Epithelial cell of alveolus of lung (primary cell): ENCODE results near the gene RABL3. TPM values are rescaled to one million over a fixed set of nuclear protein-coding genes. Genes with fewer than 3 reads are reported as not detected.

Source experiments
- total RNA-seq: library from RNA; depleted of rRNA; stranded (reverse); fragments of >200 nt; gene quantifications from 2 replicates; pipeline ENCODE4 v1.2.1, GENCODE V29; 2015

Gene RABL3
- total RNA-seq: 10.1 and 10.9 TPM in 2 replicates

DNA sequence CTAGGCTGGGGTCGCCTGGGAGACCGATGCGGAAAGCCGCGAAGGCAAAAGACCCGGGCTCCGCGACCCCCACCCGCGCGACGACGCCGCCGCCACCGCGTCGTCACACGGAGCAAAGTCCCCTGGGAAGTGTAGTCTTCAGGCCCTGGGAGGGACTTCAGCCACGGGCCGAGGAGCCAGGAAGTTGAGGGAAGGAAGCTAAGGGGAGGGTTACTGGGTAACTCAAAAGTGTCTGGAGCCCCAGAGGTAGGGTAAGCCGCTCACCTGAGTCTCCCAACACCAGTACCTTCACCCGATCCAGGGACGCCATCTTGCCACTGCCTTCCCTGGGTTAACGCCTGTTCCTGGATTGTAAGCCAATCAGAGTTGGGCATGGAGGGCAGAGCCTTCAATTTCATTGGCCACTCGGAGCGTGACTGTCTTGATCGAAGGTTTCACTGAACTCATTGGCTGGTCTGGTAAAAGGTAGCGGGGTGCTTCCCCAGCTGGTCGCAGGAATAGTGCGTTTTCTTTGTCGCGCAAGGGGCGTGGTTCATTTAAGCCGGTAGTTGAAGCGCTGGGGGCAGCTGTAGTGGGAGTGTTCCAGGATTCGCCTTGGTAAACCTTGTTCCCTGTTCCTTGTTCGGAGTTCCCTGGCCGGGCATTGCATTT is at the start of gene RABL3, which contains the start of gene GTF2E1:
Gene RABL3 (minus strand): TSS at position 319 of the 651 bp plus-strand sequence. CDS start 9 bp downstream, at position 310.
Gene GTF2E1 (plus strand): TSS at position 547 of the 651 bp plus-strand sequence. CDS start 7,809 bp downstream, outside the sequence.

DNA sequence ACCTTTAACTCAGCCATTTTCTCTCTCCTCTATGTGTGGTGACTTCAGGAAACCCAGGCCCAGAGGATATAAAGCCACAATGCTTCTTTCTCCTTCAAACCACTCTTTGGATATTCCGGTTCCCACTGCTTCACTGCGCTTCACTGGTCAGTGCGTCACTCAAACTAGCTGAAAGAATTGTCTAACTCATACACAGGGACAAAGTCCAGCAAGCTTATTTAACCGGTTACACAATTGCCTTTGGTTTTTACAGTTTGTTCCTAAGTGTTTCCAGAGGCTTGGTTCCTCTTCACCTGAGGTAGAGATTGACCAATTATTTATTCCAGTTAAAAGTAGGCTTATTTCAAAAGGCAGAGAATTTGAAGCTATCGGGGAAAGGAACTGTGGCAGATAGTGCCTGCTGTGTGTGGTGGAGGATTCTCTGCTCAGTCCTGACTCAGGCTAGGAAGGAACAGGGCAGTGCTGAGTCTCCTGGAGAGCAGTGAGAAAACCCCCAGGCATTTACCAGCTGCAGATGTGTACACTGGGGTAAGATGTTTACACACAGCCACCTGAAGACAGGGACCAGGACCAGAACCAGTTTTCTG is 60.1 kb downstream of the RABL3 start, which contains the start of gene HGD:
Gene HGD (minus strand): TSS at position 145 of the 587 bp plus-strand sequence. CDS start 128 bp downstream, at position 17.

Other genes with a start within 250 kb of the RABL3 start
- 112 and 146 TPM in 2 replicates for gene NDUFB4, start 146.2 kb downstream of the RABL3 start, total RNA-seq
- 0.13 TPM in 1 of 2 replicates, not detected in the other for gene HGD, start 60.3 kb downstream of the RABL3 start, total RNA-seq
- gene GTF2E1, start 228 bp upstream of the RABL3 start, total RNA-seq: 10.8 and 12.0 TPM in 2 replicates
- gene STXBP5L, start 165.7 kb upstream of the RABL3 start, total RNA-seq: not detected in 2 replicates